ENCODE data around the gene TANC2.

DNA sequence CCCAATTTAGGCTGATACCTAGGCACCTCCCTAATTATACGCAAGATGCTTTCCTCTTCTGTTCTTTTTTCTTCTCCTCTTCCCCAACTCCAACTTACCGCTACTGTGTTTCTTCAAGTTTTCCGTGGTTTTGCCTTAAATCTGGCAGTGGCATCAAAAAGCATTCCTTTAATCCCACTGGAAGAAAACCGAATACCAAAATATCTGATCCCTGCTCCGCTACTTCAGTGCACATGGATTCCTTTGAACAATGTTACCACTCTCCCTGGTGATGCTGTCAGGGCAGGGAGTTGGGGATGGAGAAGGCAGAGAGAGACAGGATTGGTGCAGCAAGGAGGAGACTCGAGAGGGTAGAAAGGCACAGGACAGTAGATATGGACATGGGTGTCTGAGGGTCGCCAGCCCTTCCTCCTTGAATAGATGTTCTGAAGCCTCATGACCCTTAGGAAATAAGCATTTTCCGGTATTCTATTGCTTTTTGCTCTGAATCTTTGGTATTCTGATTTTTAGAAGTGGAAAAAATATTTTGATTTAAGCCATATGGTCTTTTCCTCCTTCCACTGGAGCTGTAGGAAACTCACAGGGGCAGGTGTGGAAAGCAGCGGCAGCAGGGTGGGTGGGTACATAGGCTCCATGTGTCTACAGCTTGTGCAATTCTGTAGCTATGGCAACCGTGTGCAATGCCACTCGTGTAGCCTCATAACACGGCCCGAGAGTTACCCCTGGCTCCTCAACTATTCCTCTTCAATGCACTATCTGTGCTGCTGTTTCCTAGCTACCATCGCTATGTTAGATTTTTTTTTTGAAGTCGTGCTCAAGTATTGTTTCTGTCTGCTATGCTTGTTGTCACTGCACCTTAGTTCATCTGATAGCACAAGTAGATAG lies 32.3 kb upstream of the TANC2 start:
- TF ChIP-seq EZH2phosphoT487 (IDR thresholded peaks at IDR 0.05; ENCODE audit: insufficient read depth, low read depth) (no peak), EZH2 (IDR thresholded peaks at IDR 0.05; ENCODE audit: insufficient read depth, poor library complexity, severe bottlenecking) (no peak)

Measured in GM23248 (cell line).